Measurements from ENCODE around the gene IL10RB.

IL10RB gene

DNA sequence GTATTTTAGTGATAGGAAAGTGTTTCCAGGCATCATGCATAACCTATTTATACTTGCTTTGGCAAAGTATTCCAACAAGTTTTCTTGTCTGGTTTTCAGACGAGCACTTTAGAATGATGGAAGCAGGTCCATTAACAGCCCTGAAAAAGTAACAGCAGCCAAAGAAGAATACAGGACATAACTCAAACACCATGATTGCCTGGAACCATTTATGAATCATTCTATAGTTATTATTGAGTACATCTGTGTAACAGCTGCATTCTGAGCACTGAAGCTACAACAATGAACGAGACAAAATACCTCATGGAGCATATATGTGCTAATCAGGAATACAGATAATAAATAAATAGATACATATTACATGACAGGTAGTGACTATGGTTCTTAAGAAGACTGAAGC, 12.6 kb downstream of the IL10RB start:
- no peaks in the 10 kb centered on the region for H3K27me3 ChIP-seq (ENCODE audit: control insufficient read depth, insufficient read depth, low read length)
- no peak overlapping the region for H3K4me3 ChIP-seq (ENCODE audit: low read length)
- no peaks in the 10 kb centered on the region for H3K36me3 ChIP-seq (ENCODE audit: control insufficient read depth, insufficient read depth, low read length)
- H3K4me1 ChIP-seq (ENCODE audit: control insufficient read depth, insufficient read depth, low read length) = no peaks in the 10 kb centered on the region
- no peak overlapping the region for H3K9ac ChIP-seq (ENCODE audit: low read length)
- no peaks in the 10 kb centered on the region for H3K9me3 ChIP-seq (ENCODE audit: control insufficient read depth, low read length)

- H3K9me3 ChIP-seq (ENCODE audit: control insufficient read depth, low read length) = no peaks in the 10 kb centered on the region
- H3K9ac ChIP-seq (ENCODE audit: low read length) = no peak overlapping the region
- no peaks in the 10 kb centered on the region for H3K27me3 ChIP-seq (ENCODE audit: control insufficient read depth, insufficient read depth, low read length)
- H3K4me1 ChIP-seq (ENCODE audit: control insufficient read depth, insufficient read depth, low read length) = no peaks in the 10 kb centered on the region
- H3K36me3 ChIP-seq (ENCODE audit: control insufficient read depth, insufficient read depth, low read length) = no peaks in the 10 kb centered on the region
- H3K4me3 ChIP-seq (ENCODE audit: low read length) = no peak overlapping the region
Measured at GRCh38 chr21:33279330-33279820, 13.2 kb downstream of the IL10RB start.

GRCh38 chr21:33281096-33281652, 15.0 kb downstream of the IL10RB start:
- Histone ChIP-seq H3K4me1 (ENCODE audit: control insufficient read depth, insufficient read depth, low read length) (peaks cover 6% of the 10 kb centered on the region), H3K4me3 (ENCODE audit: low read length) (no peak overlapping the region), H3K36me3 (ENCODE audit: control insufficient read depth, insufficient read depth, low read length) (no peaks in the 10 kb centered on the region), H3K9me3 (ENCODE audit: control insufficient read depth, low read length) (no peaks in the 10 kb centered on the region), H3K27me3 (ENCODE audit: control insufficient read depth, insufficient read depth, low read length) (no peaks in the 10 kb centered on the region), H3K9ac (ENCODE audit: low read length) (no peak overlapping the region)

DNA sequence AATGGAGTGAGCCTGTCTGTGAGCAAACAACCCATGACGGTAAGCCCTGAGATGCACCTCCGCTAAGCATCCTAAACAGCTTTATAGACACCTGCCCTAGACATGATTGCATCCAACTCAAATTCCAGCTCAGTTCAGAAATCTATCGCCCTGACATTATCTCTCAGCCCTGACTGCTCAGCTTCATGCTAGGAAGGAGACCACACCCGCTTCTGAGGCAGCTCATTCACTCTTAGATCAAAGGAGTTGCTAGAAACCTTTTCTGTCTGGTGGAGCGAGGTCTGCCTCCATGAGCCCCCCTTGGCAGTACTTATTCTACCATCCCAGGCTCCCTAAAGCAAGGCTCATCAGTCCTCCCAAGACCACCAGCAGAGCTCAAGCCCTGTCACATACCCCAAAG, 17.0 kb downstream of the IL10RB start:
- Histone ChIP-seq H3K27me3 (ENCODE audit: control insufficient read depth, insufficient read depth, low read length) (no peaks in the 10 kb centered on the region), H3K36me3 (ENCODE audit: control insufficient read depth, insufficient read depth, low read length) (no peaks in the 10 kb centered on the region), H3K4me3 (ENCODE audit: low read length) (no peak overlapping the region), H3K9me3 (ENCODE audit: control insufficient read depth, low read length) (no peaks in the 10 kb centered on the region), H3K9ac (ENCODE audit: low read length) (no peak overlapping the region), H3K4me1 (ENCODE audit: control insufficient read depth, insufficient read depth, low read length) (peaks cover 22% of the 10 kb centered on the region)

GRCh38 chr21:33286076-33286475, 19.9 kb downstream of the IL10RB start:
- Histone ChIP-seq H3K9me3 (ENCODE audit: control insufficient read depth, low read length) (no peaks in the 10 kb centered on the region), H3K4me1 (ENCODE audit: control insufficient read depth, insufficient read depth, low read length) (peaks cover 22% of the 10 kb centered on the region), H3K36me3 (ENCODE audit: control insufficient read depth, insufficient read depth, low read length) (peaks cover 7% of the 10 kb centered on the region), H3K9ac (ENCODE audit: low read length) (no peak overlapping the region), H3K4me3 (ENCODE audit: low read length) (peak overlapping the region; percentile 26), H3K27me3 (ENCODE audit: control insufficient read depth, insufficient read depth, low read length) (no peaks in the 10 kb centered on the region)

DNA sequence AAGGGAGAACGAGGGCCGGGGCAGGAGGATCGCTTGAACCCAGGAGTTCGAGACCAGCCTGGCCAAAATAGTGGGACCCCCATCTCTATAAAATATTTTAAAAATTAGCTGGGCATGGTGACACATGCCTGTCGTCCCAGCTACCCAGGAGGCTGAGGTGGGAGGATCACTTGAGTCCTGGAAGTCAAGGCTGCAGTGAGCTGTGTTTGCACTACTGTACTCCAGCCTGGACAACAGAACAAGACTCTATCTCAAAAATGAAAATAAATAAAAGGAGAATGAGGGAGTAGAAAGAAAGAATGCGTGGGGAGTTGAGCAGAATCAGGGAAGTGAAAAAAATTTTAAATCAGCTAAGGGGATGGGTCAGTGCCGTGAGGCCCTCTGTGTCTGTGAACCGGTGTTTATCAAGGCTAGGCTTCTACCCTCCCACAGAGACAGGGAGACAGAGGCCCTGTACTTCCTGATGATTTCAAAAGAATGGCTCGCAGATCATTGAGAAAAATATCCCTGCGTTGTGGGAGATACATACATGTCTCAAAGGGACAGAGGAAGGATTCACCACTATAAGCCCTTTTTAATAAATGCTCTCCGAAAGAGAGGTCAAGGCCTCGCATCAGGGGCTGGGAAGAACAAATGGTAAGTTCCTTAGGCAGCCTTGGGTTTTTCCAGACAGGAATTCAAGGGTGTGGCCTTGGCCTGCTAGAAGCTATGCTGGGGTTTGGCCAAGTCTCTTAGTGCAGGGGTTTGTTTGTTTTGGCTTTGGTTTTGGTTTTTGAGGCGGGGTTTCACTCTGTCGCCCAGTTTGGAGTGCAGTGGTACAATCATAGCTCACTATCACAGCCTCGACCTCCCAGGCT, 20.7 kb downstream of the IL10RB start:
- H3K4me1 ChIP-seq (ENCODE audit: control insufficient read depth, insufficient read depth, low read length) = peaks cover 22% of the 10 kb centered on the region
- H3K9ac ChIP-seq (ENCODE audit: low read length) = peak overlapping the region; percentile 45
- H3K36me3 ChIP-seq (ENCODE audit: control insufficient read depth, insufficient read depth, low read length) = peaks cover 7% of the 10 kb centered on the region
- no peaks in the 10 kb centered on the region for H3K27me3 ChIP-seq (ENCODE audit: control insufficient read depth, insufficient read depth, low read length)
- H3K9me3 ChIP-seq (ENCODE audit: control insufficient read depth, low read length) = no peaks in the 10 kb centered on the region
- peak overlapping the region; percentile 26 for H3K4me3 ChIP-seq (ENCODE audit: low read length)

DNA sequence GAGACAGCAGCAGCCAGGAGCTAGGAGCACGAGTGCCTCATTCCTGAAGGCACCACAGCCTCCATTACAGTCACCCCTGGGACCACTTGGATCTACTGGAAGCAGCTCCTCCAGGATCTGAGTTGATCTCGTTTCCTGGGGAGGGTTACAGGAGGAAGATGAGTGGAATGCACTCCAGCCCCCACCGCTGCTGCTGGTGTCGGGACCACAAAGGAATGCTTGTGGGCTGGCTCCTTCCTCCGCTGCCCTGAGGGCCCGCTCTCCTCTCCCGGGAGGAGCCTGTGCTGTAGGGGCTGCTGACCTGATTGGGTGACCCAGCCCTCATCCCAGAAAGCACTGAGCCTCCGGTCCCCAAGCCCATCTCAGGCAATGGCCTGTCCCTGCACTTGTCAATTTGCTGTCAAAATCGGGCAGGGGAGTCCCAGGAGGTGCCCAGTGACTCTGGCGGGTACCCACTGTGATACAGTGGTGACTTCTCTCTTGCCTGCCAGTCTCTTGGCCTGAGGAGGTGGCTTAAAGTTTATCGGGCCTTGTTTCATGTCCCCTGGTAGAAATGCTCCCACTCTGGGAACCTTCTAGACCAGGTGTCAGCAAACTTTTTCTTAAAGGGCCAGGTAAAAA, 23.1 kb downstream of the IL10RB start:
- H3K9ac ChIP-seq (ENCODE audit: low read length) = no peak overlapping the region
- H3K4me1 ChIP-seq (ENCODE audit: control insufficient read depth, insufficient read depth, low read length) = peaks cover 26% of the 10 kb centered on the region
- H3K4me3 ChIP-seq (ENCODE audit: low read length) = no peak overlapping the region
- peaks cover 7% of the 10 kb centered on the region for H3K36me3 ChIP-seq (ENCODE audit: control insufficient read depth, insufficient read depth, low read length)
- H3K27me3 ChIP-seq (ENCODE audit: control insufficient read depth, insufficient read depth, low read length) = no peaks in the 10 kb centered on the region
- H3K9me3 ChIP-seq (ENCODE audit: control insufficient read depth, low read length) = no peaks in the 10 kb centered on the region

- Histone ChIP-seq H3K4me1 (ENCODE audit: control insufficient read depth, insufficient read depth, low read length) (peaks cover 26% of the 10 kb centered on the region), H3K27me3 (ENCODE audit: control insufficient read depth, insufficient read depth, low read length) (no peaks in the 10 kb centered on the region), H3K4me3 (ENCODE audit: low read length) (no peak overlapping the region), H3K9me3 (ENCODE audit: control insufficient read depth, low read length) (no peaks in the 10 kb centered on the region), H3K9ac (ENCODE audit: low read length) (no peak overlapping the region), H3K36me3 (ENCODE audit: control insufficient read depth, insufficient read depth, low read length) (peaks cover 7% of the 10 kb centered on the region)
Measured at GRCh38 chr21:33290441-33290840, 24.3 kb downstream of the IL10RB start.

- H3K9ac ChIP-seq (ENCODE audit: low read length) = no peak overlapping the region
Measured at GRCh38 chr21:33291686-33292085, 25.5 kb downstream of the IL10RB start.

DNA sequence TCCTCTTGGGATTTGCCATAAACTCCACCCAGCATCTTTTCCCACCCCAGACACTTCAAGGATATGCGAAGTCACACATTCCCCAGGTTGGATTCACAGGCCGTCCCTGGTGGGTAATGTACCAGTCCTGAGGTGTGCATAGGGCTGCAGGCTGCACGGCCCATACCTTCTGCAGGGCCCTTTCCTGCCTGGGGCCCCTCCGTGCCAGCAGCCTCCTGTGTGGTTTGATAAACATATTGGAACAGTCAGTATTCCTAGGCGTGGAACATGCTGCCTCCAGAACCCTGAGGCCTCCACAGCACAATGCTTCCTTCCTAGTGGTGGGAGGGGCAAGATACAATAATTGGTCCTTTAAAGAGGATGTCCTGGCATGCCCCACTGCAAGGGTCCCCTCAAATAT, 26.6 kb downstream of the IL10RB start:
- Histone ChIP-seq H3K4me3 (ENCODE audit: low read length) (no peak overlapping the region), H3K9ac (ENCODE audit: low read length) (no peak overlapping the region), H3K4me1 (ENCODE audit: control insufficient read depth, insufficient read depth, low read length) (peaks cover 5% of the 10 kb centered on the region), H3K36me3 (ENCODE audit: control insufficient read depth, insufficient read depth, low read length) (peaks cover 10% of the 10 kb centered on the region), H3K9me3 (ENCODE audit: control insufficient read depth, low read length) (no peaks in the 10 kb centered on the region), H3K27me3 (ENCODE audit: control insufficient read depth, insufficient read depth, low read length) (no peaks in the 10 kb centered on the region)

More at GRCh38 chr21:33291686-33292085, 25.5 kb downstream of the IL10RB start:
- no peak overlapping the region for H3K4me3 ChIP-seq (ENCODE audit: low read length)
- peaks cover 15% of the 10 kb centered on the region for H3K4me1 ChIP-seq (ENCODE audit: control insufficient read depth, insufficient read depth, low read length)
- peaks cover 7% of the 10 kb centered on the region for H3K36me3 ChIP-seq (ENCODE audit: control insufficient read depth, insufficient read depth, low read length)
- H3K27me3 ChIP-seq (ENCODE audit: control insufficient read depth, insufficient read depth, low read length) = no peaks in the 10 kb centered on the region
- no peaks in the 10 kb centered on the region for H3K9me3 ChIP-seq (ENCODE audit: control insufficient read depth, low read length)

- H3K27me3 ChIP-seq (ENCODE audit: control insufficient read depth, insufficient read depth, low read length) = no peaks in the 10 kb centered on the region
- no peaks in the 10 kb centered on the region for H3K9me3 ChIP-seq (ENCODE audit: control insufficient read depth, low read length)
- peaks cover 4% of the 10 kb centered on the region for H3K4me1 ChIP-seq (ENCODE audit: control insufficient read depth, insufficient read depth, low read length)
- H3K9ac ChIP-seq (ENCODE audit: low read length) = no peak overlapping the region
- H3K4me3 ChIP-seq (ENCODE audit: low read length) = no peak overlapping the region
- H3K36me3 ChIP-seq (ENCODE audit: control insufficient read depth, insufficient read depth, low read length) = peaks cover 12% of the 10 kb centered on the region
Measured at GRCh38 chr21:33293136-33293535, 27.0 kb downstream of the IL10RB start.

GRCh38 chr21:33293811-33294216, 27.6 kb downstream of the IL10RB start:
- no peak overlapping the region for H3K9ac ChIP-seq (ENCODE audit: low read length)
- H3K9me3 ChIP-seq (ENCODE audit: control insufficient read depth, low read length) = no peaks in the 10 kb centered on the region
- no peak overlapping the region for H3K4me3 ChIP-seq (ENCODE audit: low read length)
- peaks cover 6% of the 10 kb centered on the region for H3K4me1 ChIP-seq (ENCODE audit: control insufficient read depth, insufficient read depth, low read length)
- peaks cover 12% of the 10 kb centered on the region for H3K36me3 ChIP-seq (ENCODE audit: control insufficient read depth, insufficient read depth, low read length)
- no peaks in the 10 kb centered on the region for H3K27me3 ChIP-seq (ENCODE audit: control insufficient read depth, insufficient read depth, low read length)
